ENCODE results near the gene PCNX2.

DNA sequence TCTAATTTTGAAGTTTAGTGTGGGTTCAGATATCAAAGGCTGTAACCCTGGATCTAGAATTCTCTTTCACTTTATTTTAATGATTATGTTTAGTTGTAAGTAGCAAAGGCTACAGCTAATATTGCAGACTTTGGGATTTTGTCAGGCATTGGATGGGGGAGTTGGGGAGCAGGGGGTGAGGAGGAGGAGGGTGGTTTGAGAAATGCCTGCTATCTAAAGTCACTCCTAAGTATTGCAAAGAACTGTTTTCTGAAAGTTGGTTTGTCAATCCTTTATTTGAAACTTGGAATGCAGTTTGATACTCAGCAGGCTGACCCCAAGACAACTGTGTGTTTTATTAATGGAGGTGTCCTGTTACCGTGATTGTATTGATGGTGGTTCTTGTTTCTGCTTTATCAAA lies 343.9 kb downstream of the PCNX2 start:
- TF ChIP-seq, protein P1, sequence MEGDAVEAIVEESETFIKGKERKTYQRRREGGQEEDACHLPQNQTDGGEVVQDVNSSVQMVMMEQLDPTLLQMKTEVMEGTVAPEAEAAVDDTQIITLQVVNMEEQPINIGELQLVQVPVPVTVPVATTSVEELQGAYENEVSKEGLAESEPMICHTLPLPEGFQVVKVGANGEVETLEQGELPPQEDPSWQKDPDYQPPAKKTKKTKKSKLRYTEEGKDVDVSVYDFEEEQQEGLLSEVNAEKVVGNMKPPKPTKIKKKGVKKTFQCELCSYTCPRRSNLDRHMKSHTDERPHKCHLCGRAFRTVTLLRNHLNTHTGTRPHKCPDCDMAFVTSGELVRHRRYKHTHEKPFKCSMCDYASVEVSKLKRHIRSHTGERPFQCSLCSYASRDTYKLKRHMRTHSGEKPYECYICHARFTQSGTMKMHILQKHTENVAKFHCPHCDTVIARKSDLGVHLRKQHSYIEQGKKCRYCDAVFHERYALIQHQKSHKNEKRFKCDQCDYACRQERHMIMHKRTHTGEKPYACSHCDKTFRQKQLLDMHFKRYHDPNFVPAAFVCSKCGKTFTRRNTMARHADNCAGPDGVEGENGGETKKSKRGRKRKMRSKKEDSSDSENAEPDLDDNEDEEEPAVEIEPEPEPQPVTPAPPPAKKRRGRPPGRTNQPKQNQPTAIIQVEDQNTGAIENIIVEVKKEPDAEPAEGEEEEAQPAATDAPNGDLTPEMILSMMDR (IDR thresholded peaks at IDR 0.05): no peak
- TF ChIP-seq POLR2A (IDR thresholded peaks at IDR 0.05): no peak

Data from body of pancreas (tissue), 4 donors.